B cell (primary cell): Measurements from ENCODE around the gene LRPPRC.

Source experiments
- EZH2 ChIP-seq: IDR thresholded peaks from 2 replicates; pipeline ENCODE4 v1.6.1; 2012; ENCODE audit warnings: borderline replicate concordance, low read depth, mild to moderate bottlenecking, moderate library complexity, low read length; ENCODE audit not compliant: insufficient read depth, poor library complexity, severe bottlenecking
- TF ChIP-seq, protein P1 (sequence below): fragments of 200-600 bp; IDR thresholded peaks from one replicate; pipeline ENCODE4 v1.8.0; 2022; ENCODE audit warnings: antibody characterized with exemption, mild to moderate bottlenecking

DNA sequence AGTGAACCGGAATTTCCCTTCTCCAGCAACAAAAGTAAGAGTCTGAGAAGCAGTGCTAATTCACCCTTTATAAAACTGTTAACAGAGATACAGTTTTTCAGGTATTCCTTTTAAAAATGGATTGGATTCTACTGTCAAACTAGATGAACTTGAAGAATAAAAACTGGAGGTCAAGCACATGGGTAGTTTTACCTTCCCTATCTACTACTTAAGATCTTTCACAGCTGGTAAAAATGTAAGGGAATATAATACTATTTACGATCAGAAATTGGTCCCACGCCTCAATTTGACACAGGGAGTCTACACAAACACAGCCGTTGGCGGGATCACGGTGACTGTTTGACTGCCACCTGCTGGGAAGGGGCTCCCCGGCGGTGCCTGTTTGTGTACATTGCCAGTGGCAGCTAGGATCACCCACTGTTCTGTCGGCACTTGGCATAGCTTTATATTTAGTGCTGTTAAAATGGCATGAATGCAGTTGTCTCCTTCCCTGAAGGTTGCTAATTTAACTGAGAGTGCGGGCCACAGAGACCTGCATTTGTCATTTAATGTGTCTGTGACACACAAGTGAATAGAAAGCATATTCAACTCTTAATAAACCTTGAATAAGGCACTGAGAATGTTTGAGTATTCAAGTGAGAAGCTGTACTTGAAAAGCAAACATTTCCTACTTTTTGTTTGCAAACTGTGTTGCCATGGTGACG lies 97.5 kb downstream of the LRPPRC start:
- TF ChIP-seq, protein P1, sequence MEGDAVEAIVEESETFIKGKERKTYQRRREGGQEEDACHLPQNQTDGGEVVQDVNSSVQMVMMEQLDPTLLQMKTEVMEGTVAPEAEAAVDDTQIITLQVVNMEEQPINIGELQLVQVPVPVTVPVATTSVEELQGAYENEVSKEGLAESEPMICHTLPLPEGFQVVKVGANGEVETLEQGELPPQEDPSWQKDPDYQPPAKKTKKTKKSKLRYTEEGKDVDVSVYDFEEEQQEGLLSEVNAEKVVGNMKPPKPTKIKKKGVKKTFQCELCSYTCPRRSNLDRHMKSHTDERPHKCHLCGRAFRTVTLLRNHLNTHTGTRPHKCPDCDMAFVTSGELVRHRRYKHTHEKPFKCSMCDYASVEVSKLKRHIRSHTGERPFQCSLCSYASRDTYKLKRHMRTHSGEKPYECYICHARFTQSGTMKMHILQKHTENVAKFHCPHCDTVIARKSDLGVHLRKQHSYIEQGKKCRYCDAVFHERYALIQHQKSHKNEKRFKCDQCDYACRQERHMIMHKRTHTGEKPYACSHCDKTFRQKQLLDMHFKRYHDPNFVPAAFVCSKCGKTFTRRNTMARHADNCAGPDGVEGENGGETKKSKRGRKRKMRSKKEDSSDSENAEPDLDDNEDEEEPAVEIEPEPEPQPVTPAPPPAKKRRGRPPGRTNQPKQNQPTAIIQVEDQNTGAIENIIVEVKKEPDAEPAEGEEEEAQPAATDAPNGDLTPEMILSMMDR = no peak
- TF ChIP-seq EZH2 = no peak
